ENCODE measurements around the gene EN2. TPM values are rescaled to one million over a fixed set of nuclear protein-coding genes. Genes with fewer than 3 reads are reported as not detected.

EN2 gene
- total RNA-seq, 1 experiment from 2014 or later, result not detected

GRCh38 chr7:155437836-155438235 is 20.1 kb upstream of the EN2 start:
- Histone ChIP-seq H3K4me3 (ENCODE audit: low read depth, low read length, poor library complexity, severe bottlenecking) (no peak overlapping the region), H3K27me3 (replicated peaks; ENCODE audit: insufficient read depth, low read depth, low read length, poor library complexity) (peaks cover 62% of the 10 kb centered on the region), H3K4me1 (ENCODE audit: insufficient read depth, low read length, poor library complexity, severe bottlenecking) (no peaks in the 10 kb centered on the region), H3K27ac (ENCODE audit: low read depth, low read length, poor library complexity, severe bottlenecking) (no peak overlapping the region), H3K9me3 (ENCODE audit: low read depth, low read length, poor library complexity, severe bottlenecking) (no peaks in the 10 kb centered on the region), H3K36me3 (ENCODE audit: insufficient read depth, low read length, poor library complexity, severe bottlenecking) (no peaks in the 10 kb centered on the region)
- no peak for DNase-seq (ENCODE audit: low spot score)
- POLR2A ChIA-PET (ENCODE audit: low non-redundant PET), result no interaction called here
- CTCF ChIA-PET, result no interaction called here
- BruUV-seq (replicated peaks), result no TSS peak
- intact Hi-C loops (cut with micrococcal nuclease; ENCODE audit: unreplicated experiment), result no loop called here
- TF ChIP-seq EZH2 (IDR thresholded peaks at IDR 0.05; ENCODE audit: borderline replicate concordance, low read depth, low read length, poor library complexity, severe bottlenecking) (no peak), CTCF (conservative IDR thresholded peaks at IDR 0.05; ENCODE audit: low read depth, low read length) (no peak)

- Histone ChIP-seq H3K4me3 (ENCODE audit: low read depth, low read length, poor library complexity, severe bottlenecking) (no peak overlapping the region), H3K9me3 (ENCODE audit: low read depth, low read length, poor library complexity, severe bottlenecking) (no peaks in the 10 kb centered on the region), H3K27me3 (replicated peaks; ENCODE audit: insufficient read depth, low read depth, low read length, poor library complexity) (peaks cover 71% of the 10 kb centered on the region), H3K36me3 (ENCODE audit: insufficient read depth, low read length, poor library complexity, severe bottlenecking) (no peaks in the 10 kb centered on the region), H3K27ac (ENCODE audit: low read depth, low read length, poor library complexity, severe bottlenecking) (no peak overlapping the region), H3K4me1 (ENCODE audit: insufficient read depth, low read length, poor library complexity, severe bottlenecking) (no peaks in the 10 kb centered on the region)
- DNase-seq (ENCODE audit: low spot score), result no peak
- intact Hi-C loops (cut with micrococcal nuclease; ENCODE audit: unreplicated experiment), result no loop called here
- no TSS peak for BruUV-seq (replicated peaks)
- POLR2A ChIA-PET (ENCODE audit: low non-redundant PET), result no interaction called here
- TF ChIP-seq CTCF (conservative IDR thresholded peaks at IDR 0.05; ENCODE audit: low read depth, low read length) (no peak), EZH2 (IDR thresholded peaks at IDR 0.05; ENCODE audit: borderline replicate concordance, low read depth, low read length, poor library complexity, severe bottlenecking) (no peak)
- CTCF ChIA-PET, result no interaction called here
These were observed 19.2 kb upstream of the EN2 start for GRCh38 chr7:155438777-155439176.

GRCh38 chr7:155439311-155440017 is 18.5 kb upstream of the EN2 start:
- intact Hi-C loops (cut with micrococcal nuclease; ENCODE audit: unreplicated experiment), result no loop called here
- Histone ChIP-seq H3K4me1 (ENCODE audit: insufficient read depth, low read length, poor library complexity, severe bottlenecking) (no peaks in the 10 kb centered on the region), H3K4me3 (ENCODE audit: low read depth, low read length, poor library complexity, severe bottlenecking) (no peak overlapping the region), H3K27me3 (replicated peaks; ENCODE audit: insufficient read depth, low read depth, low read length, poor library complexity) (peaks cover 78% of the 10 kb centered on the region), H3K27ac (ENCODE audit: low read depth, low read length, poor library complexity, severe bottlenecking) (no peak overlapping the region), H3K9me3 (ENCODE audit: low read depth, low read length, poor library complexity, severe bottlenecking) (no peaks in the 10 kb centered on the region), H3K36me3 (ENCODE audit: insufficient read depth, low read length, poor library complexity, severe bottlenecking) (no peaks in the 10 kb centered on the region)
- POLR2A ChIA-PET (ENCODE audit: low non-redundant PET), result no interaction called here
- no TSS peak for BruUV-seq (replicated peaks)
- no peak for TF ChIP-seq EZH2 (IDR thresholded peaks at IDR 0.05; ENCODE audit: borderline replicate concordance, low read depth, low read length, poor library complexity, severe bottlenecking)
- no peak for TF ChIP-seq CTCF (conservative IDR thresholded peaks at IDR 0.05; ENCODE audit: low read depth, low read length)
- DNase-seq (ENCODE audit: low spot score), result no peak
- CTCF ChIA-PET, result no interaction called here
